Tibial nerve (tissue), 4 donors: Measurements from ENCODE around the gene C11orf65. TPM values are rescaled to one million over a fixed set of nuclear protein-coding genes. Genes with fewer than 3 reads are reported as not detected.

Experiments used
- DNase-seq, 2 donors: peaks; one replicate each; pipeline ENCODE4 v3.0.0-alpha.2; 2019; ENCODE audit warnings: low spot score in 2 of 2
- H3K27ac ChIP-seq, 4 donors: fragments of 200-600 bp; sonication (generic) in 3 of 4; one replicate each; pipeline ENCODE4 v1.5.1; 2017 to 2019; ENCODE audit warnings: mild to moderate bottlenecking in 1 of 4
- H3K27me3 ChIP-seq, 2 donors: fragments of 200-600 bp; sonication (generic) in 1 of 2; one replicate each; pipeline versions ENCODE4 v1.5.1 to v1.6.0; 2017 to 2019
- H3K36me3 ChIP-seq, 3 donors: fragments of 200-600 bp; sonication (generic); one replicate each; pipeline ENCODE4 v1.5.1; 2018 to 2019
- H3K4me1 ChIP-seq, 4 donors: fragments of 200-600 bp; sonication (generic) in 3 of 4; one replicate each; pipeline ENCODE4 v1.5.1; 2017 to 2019
- H3K4me3 ChIP-seq, 4 donors: fragments of 200-600 bp; sonication (generic) in 3 of 4; one replicate each; pipeline ENCODE4 v1.5.1; 2017 to 2019; ENCODE audit warnings: mild to moderate bottlenecking in 1 of 4, moderate library complexity in 1 of 4
- H3K9me3 ChIP-seq, 4 donors: fragments of 200-600 bp; sonication (generic) in 3 of 4; one replicate each; pipeline ENCODE4 v1.5.1; 2017 to 2019
- EP300 ChIP-seq, 2 donors: sonication (generic); formaldehyde crosslinking; IDR thresholded peaks; one replicate each; pipeline ENCODE4 v1.6.1; 2017; ENCODE audit warnings: antibody characterized with exemption in 2 of 2, mild to moderate bottlenecking in 1 of 2
- POLR2A ChIP-seq, 2 donors: fragments of 450-650 bp; IDR thresholded peaks; one replicate each; pipeline ENCODE4 v1.6.1; 2017; ENCODE audit warnings: antibody characterized with exemption in 2 of 2, mild to moderate bottlenecking in 2 of 2, moderate library complexity in 2 of 2
- WGBS, 2 donors: methylation state at CpG; one replicate each; pipeline ENCODE4 v1.1.5; 2018; 5-methylcytosine and 5-hydroxymethylcytosine counted together
- total RNA-seq, 4 donors: library from RNA; depleted of rRNA; stranded (reverse); fragments of >200 nt; gene quantifications; one replicate each; pipeline ENCODE4 v1.1.0, GENCODE V29; 2016
- TF ChIP-seq, protein P1 (sequence below), 5 experiments: fragments of 200-600 bp in 3 of 5; fragments of 450-650 bp in 2 of 5; sonication (generic) in 3 of 5; IDR thresholded peaks; one replicate each; pipeline ENCODE4 v1.5.1; 2016 to 2019; ENCODE audit warnings: antibody characterized with exemption in 5 of 5, mild to moderate bottlenecking in 3 of 5, moderate library complexity in 2 of 5

Gene C11orf65
- total RNA-seq, 4 donors from 2014 or later, result 0.59 to 3.7 (median 0.84) TPM; not detected in 1

DNA sequence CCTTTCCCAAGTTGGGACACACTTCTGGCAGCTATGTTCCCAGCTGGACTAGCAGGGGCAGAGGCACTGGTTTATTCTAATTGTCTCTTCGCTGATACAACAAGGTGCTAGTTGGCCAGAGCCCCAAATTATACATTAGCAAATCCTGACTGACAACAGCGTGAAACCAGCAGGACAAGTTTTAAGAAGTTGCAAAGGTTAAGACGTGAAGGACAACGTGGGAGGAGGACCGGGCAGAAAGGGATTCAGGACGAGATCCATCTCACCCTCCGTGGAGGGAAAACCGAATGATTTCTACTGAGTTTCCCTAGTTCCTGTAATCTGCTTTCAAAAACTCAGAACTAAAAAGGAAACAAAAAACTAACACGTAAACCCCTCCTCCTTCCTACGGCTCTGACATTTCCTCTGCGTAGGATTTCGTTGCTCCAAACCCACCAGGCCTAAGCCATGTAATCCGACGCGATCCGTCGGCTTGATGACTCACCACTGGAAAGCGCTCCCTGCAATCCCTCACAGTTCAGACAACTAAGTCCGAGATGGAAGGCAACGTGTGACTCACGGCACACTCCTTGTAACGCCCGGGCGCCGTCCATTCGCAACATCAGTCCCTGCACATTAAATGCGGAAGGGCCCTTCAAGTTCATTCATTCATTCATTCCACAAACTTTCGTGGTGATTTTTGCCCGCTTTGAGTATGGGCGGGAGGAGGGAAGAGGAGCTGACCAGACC is 30.2 kb upstream of the C11orf65 start:
- WGBS, 2 donors, result 2% methylated on average over 30 of the region's 30 CpGs
- Histone ChIP-seq H3K4me3 (peak overlapping the region; percentile 62 to 96 (median 82)), H3K9me3 (no peaks in the 10 kb centered on the region), H3K36me3 (no peaks in the 10 kb centered on the region), H3K27me3 (no peaks in the 10 kb centered on the region), H3K27ac (peak overlapping the region; percentile 91 to 98 (median 96)), H3K4me1 (peaks cover 0 to 18% (median 4%) of the 10 kb centered on the region in 4 donors)
- DNase-seq, result peak; percentile 63 to 81
- TF ChIP-seq, protein P1, sequence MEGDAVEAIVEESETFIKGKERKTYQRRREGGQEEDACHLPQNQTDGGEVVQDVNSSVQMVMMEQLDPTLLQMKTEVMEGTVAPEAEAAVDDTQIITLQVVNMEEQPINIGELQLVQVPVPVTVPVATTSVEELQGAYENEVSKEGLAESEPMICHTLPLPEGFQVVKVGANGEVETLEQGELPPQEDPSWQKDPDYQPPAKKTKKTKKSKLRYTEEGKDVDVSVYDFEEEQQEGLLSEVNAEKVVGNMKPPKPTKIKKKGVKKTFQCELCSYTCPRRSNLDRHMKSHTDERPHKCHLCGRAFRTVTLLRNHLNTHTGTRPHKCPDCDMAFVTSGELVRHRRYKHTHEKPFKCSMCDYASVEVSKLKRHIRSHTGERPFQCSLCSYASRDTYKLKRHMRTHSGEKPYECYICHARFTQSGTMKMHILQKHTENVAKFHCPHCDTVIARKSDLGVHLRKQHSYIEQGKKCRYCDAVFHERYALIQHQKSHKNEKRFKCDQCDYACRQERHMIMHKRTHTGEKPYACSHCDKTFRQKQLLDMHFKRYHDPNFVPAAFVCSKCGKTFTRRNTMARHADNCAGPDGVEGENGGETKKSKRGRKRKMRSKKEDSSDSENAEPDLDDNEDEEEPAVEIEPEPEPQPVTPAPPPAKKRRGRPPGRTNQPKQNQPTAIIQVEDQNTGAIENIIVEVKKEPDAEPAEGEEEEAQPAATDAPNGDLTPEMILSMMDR (IDR thresholded peaks at IDR 0.05), result no peak
- peak; percentile 70 to 77 for TF ChIP-seq POLR2A (IDR thresholded peaks at IDR 0.05)
- TF ChIP-seq EP300 (IDR thresholded peaks at IDR 0.05), result peak in 1 of 2 donors; percentile 95

GRCh38 chr11:108496643-108497256 is 29.4 kb upstream of the C11orf65 start:
- no peaks in the 10 kb centered on the region for H3K36me3 ChIP-seq
- peak overlapping the region; percentile 91 to 98 (median 96) for H3K27ac ChIP-seq
- WGBS, 2 donors, result 86 to 89% methylated on average over 7 of the region's 7 CpGs
- no peaks in the 10 kb centered on the region for H3K27me3 ChIP-seq
- H3K4me1 ChIP-seq, result peaks cover 0 to 18% (median 4%) of the 10 kb centered on the region in 4 donors
- DNase-seq, result no peak
- H3K4me3 ChIP-seq, result peak overlapping the region in 1 of 4 donors; percentile 96
- H3K9me3 ChIP-seq, result no peaks in the 10 kb centered on the region
- no peak for TF ChIP-seq EP300 (IDR thresholded peaks at IDR 0.05)
- TF ChIP-seq, protein P1 (IDR thresholded peaks at IDR 0.05), result no peak
- no peak for TF ChIP-seq POLR2A (IDR thresholded peaks at IDR 0.05)

GRCh38 chr11:108495326-108495725 is 28.0 kb upstream of the C11orf65 start:
- no peak overlapping the region for H3K27ac ChIP-seq
- H3K27me3 ChIP-seq, result no peaks in the 10 kb centered on the region
- DNase-seq, result no peak
- 92 to 95% methylated on average over 3 of the region's 3 CpGs for WGBS, 2 donors
- peaks cover 0 to 18% (median 4%) of the 10 kb centered on the region in 4 donors for H3K4me1 ChIP-seq
- no peaks in the 10 kb centered on the region for H3K9me3 ChIP-seq
- no peak overlapping the region for H3K4me3 ChIP-seq
- TF ChIP-seq POLR2A (IDR thresholded peaks at IDR 0.05) (no peak), EP300 (IDR thresholded peaks at IDR 0.05) (no peak)
- TF ChIP-seq, protein P1 (IDR thresholded peaks at IDR 0.05), result no peak
- peaks cover 0 to 6% (median 0%) of the 10 kb centered on the region in 3 donors for H3K36me3 ChIP-seq

GRCh38 chr11:108494182-108494581 is 26.9 kb upstream of the C11orf65 start:
- TF ChIP-seq, protein P1 (IDR thresholded peaks at IDR 0.05), result no peak
- no peak for TF ChIP-seq POLR2A (IDR thresholded peaks at IDR 0.05)
- TF ChIP-seq EP300 (IDR thresholded peaks at IDR 0.05), result no peak
- H3K27me3 ChIP-seq, result no peaks in the 10 kb centered on the region
- no peak overlapping the region for H3K27ac ChIP-seq
- no peak overlapping the region for H3K4me3 ChIP-seq
- H3K36me3 ChIP-seq, result peaks cover 0 to 18% (median 0%) of the 10 kb centered on the region in 3 donors
- no peaks in the 10 kb centered on the region for H3K9me3 ChIP-seq
- H3K4me1 ChIP-seq, result peaks cover 0 to 18% (median 4%) of the 10 kb centered on the region in 4 donors
- 44 to 58% methylated on average over 6 of the region's 6 CpGs for WGBS, 2 donors
- no peak for DNase-seq

GRCh38 chr11:108491936-108492335 is 24.6 kb upstream of the C11orf65 start:
- Histone ChIP-seq H3K36me3 (peaks cover 0 to 40% (median 0%) of the 10 kb centered on the region in 3 donors), H3K4me1 (peaks cover 0 to 15% (median 3%) of the 10 kb centered on the region in 4 donors), H3K9me3 (no peaks in the 10 kb centered on the region), H3K4me3 (no peak overlapping the region), H3K27ac (no peak overlapping the region), H3K27me3 (no peaks in the 10 kb centered on the region)
- DNase-seq, result no peak
- TF ChIP-seq EP300 (IDR thresholded peaks at IDR 0.05), result no peak
- TF ChIP-seq POLR2A (IDR thresholded peaks at IDR 0.05), result no peak
- TF ChIP-seq, protein P1 (IDR thresholded peaks at IDR 0.05), result no peak
- WGBS, 2 donors, result 64 to 76% methylated on average over 3 of the region's 3 CpGs
